NCI-H524 treated with DMSO at 0.1 percent for 48 hours (cell line): Measurements from ENCODE around the gene CCDC85C.

Experiments used
- DNase-seq: peaks from one replicate; lab custom pipeline; 2025; lab: John Stamatoyannopoulos, UW

CCDC85C gene

DNA sequence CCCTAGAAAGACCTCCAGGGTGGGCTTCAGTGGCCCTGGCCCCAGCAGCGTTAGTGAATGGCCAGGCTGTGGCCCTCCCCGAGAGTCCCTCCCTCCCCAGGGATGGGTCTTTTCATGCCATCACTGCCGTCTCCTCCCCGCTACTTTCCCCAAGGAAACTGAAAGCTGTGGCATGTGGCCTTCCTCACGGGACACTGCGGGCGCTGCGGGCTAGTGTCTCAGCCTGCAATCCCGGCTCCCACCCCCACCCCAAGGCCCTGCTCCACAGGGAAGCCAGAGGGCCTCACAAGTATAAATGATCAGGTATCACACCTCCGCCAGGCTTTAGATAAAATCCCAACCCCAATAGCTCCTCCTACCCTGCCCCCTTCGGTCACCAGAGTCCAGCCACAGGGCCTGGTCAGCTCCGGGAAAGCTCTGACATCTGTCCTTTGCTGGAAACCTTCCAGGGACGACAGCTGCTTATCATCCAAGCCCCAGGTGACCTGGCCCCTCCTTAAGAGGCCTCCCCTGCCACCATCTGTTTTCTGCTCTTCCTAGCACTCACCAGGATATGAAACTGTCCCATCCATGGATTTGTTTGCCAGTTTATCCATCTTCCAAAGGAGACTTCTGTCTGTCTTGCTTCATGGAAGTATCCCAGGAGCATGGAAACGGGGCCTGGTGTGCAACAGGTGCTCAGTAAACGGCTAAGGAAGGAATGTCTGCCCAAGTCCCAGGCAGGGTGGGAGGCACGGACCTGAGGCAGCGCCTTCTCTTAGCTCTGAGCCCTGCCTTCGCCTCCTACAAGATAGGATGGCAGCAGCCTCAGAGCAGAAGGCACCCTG lies 31.6 kb downstream of the CCDC85C start:
- DNase-seq: peak; percentile 71

DNA sequence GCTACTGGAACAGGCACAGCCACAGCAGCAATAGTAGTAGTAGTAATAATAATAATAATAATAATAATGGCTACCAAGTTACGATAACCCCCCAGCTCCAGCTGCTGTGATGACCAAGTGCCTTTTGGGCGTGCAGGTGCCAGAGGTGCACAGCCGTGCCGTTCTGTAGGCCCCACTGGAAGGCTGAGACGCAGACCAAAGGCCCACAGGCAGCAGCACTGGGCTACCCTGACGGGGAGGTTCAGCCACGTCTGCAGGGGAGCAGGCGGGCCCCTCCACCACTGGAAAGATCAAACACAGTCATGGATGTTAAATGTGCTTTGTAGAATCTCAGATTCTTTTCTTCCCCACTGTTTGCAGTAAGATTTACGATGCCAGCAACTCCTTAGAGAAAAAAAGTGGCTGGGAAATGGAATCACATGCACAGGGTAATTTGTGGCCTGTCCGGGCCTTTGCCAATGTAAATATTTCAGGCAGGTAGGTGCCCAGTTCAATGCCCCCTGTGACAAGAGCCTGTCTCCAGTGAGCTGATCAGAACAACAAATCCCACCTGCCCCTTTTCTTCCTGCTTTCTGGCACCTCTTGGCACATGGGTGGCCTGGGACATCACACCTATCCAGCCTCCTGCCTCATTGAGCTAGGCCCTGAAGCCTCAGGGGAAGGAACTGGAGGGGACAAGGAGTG lies 32.6 kb downstream of the CCDC85C start:
- no peak for DNase-seq

DNA sequence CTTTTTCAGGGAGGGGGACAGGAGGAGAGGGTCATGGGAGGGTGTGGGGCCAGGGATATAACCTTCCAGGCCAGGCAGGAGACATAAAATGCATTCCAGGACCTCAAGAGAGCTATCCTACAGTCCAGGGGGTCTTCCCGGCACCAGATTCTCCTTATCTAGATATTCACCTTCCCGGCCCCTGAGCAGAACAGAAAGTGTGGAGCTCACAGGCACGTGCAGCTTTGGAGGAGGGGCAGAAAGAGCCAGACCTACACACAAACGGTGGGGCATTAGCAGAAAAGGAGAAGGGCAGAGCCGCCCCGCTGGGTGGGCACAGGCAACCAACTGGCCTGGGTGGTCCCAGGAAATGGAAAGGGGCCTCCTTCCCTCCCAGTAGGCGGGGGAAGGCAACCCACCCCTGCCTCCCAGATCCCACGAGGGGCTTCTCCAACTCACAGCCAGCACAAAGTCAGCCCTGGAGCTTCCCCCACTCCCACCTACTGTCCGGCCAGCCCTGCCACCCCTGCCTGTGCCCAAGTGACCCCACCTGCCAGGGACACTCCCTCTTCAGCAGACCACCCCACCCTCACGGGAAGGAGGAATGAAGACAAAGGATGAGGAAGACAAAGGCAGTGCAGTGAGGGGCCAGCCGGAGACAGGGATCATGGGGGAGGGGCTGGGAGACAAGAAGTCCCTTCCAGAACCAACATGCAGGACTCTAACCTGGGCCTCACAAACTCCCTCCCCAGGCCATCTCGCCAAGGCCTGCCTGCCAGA lies 33.3 kb downstream of the CCDC85C start:
- DNase-seq: no peak

DNA sequence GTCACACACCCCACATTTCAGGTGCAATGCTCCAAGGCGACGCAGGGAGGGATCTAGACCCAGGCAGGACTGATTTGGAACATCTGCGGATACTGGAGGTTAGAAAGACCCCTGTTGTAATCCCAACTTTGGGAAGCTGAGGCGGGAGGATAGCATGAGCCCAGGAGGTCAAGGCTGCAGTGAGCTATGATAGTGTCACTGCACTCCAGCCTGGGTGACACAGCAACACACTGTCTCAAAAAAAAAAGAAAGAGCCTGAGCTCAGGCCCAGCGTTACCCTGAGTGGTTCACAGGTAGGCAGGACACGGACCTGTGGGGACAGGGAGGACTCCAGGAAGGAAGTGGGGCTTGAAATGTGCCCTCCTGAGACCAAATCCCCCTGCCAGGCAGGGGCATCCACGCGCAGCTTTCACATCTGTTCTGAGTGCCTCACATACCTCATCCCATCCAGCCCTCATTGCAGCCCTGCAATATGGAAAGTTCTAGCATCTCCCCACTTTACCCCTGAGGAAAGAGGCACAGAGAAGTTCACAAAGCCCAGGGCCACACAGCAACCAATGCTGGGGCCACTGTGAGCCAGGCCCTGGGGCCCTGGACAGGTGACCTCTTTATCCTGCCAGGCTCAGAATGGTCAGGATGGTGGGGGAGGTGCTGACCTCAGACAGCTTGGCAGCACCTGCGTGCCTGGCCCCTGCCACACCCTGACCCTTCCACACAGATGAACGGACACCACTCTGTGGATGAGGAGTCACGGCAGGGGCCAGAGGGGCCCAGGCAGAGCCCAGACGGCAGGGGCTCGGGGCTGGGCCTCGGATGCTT lies 34.1 kb downstream of the CCDC85C start:
- DNase-seq: no peak

DNA sequence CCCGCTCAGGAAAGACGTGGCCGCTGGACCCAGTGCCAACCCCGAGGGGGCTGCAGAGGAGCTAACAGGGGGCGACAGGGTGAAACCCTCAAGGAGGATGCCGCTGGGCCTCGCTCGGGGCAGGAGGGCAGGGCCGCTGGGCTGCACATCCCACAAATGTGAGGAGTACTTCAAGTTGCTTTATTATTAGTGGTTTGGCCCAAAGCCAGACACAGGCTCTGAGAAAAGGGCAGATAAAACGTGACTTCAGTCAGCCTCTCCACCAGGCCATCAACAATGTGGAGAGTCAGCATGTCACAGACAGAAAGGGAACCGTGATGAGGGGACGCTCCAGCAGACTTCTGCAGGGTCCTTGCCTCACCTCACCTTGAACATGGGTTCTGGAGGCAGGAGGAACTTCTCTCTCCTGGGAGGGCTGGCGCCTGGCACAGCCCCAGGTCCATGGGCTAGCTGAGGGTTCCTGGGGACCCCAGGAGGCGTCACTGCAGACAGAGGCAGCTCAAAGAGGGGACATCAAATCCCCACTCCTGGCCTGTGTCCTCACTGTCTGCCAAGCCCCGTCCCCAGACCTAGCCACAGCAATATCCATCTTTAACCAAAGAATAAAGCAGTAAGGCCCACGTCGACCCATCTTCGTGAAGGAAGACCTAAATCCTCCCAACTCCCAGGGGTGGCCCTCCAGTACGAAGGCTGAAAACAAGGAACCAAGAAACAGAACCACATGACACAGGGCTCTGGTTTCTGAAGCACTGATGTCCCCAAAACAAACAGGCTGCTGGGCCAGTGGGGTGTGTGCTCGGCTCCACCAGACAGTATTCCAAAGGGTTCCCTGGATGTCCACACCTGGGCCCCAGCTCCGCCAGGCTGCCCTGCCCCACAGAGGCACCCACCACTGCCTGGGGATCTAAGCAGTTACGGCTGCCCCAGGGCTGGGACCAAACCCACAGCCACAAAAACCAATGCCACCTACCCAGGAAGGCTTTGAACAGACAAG lies 35.1 kb downstream of the CCDC85C start:
- peak; percentile 45 for DNase-seq

DNA sequence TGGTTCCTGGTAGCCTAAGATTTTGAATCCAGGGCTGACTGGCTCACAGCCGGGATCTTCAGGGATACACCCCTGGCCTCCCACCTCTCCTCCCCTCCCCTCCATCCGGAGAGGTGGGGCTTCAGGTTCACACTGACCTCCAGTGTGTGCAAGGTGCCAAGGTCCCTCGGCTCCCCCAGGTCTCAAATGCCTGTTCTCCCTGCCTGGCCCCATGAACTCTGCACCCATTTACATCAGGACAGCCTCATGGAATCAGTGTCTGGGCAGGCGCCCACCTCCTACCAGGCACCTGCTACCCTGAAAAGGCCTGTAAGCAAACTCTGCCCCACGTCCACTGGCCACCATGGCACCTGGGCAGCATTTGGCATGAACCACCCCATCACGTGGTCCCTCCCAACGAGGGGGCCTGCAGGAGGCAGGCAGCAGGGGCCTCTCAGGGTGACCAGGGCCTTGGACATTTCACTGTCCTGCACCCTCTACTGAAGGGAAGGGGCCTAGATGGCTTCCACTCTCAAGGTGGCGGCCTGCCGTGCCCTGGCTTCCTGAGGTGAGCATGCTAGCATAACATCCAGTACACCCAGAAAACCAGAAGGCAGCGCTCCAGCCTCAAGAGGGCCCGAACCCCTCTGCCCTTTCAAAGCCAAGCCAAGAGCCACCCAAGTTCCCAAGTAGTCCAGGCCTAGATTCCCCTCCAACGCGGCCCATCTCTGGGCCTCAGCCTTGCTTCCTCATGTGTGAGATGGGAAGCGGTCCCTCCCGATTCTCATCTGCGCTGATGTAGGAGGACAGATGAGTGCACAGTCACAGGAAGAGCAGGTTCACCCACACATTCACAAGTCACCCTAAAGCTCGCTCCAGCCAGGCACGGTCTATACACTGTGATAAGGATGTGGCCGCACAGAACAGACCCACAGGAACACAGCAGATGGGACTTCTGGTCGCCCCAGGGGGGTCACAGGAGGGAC lies 37.3 kb downstream of the CCDC85C start:
- DNase-seq: no peak

DNA sequence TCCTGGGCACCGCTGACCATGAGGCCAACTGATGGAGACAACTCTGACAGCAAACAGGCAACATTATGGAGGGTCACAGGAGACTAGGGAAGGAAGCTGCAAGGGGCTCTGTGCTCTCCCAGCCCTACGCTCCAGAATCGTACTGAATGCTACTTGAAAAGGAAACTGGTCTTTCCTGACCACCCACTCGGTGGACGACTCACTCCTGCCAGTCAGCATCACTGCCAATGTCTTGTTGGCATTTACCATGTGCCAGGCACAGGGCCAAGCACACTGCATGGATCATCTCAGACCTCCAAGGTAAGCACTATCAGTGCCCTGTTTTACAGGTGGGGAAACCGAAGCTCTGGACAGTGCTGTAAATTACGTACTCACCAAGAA lies 38.0 kb downstream of the CCDC85C start:
- no peak for DNase-seq

DNA sequence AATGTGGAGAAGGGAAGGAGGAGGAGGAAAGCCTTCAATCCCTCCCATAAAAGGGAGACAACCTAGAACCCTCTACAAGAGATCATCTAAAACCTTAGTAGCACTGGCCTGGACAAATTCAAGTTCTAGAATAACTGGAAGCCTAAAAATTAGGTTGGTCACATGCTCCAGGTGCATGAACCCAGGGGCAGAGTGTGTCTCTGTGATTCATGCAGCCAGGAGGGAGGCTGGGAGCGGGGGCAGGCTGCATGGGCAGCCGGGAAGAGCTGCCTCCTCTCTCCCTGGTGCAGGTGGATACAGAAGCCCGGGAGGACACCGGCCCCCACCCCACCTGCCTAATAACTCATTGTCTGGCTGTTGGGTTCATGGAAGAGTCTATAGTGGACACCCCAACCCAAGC lies 38.6 kb downstream of the CCDC85C start:
- no peak for DNase-seq

DNA sequence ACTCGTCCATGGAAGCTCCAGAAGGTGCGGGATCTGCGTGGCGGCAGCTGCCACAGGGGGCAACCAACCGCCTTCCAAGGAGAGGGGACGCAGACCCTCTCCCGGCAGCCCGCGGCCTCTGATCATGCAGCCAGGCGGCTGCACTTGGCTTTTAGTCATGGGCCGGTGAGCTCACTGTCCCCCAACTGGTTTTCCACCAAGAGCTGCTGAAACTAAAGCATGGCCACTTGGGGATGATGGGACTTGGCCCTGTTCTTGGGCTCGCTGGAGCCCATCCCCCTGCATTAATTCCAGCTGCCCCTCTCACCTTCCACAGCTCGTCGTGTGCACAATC lies 39.1 kb downstream of the CCDC85C start:
- no peak for DNase-seq

DNA sequence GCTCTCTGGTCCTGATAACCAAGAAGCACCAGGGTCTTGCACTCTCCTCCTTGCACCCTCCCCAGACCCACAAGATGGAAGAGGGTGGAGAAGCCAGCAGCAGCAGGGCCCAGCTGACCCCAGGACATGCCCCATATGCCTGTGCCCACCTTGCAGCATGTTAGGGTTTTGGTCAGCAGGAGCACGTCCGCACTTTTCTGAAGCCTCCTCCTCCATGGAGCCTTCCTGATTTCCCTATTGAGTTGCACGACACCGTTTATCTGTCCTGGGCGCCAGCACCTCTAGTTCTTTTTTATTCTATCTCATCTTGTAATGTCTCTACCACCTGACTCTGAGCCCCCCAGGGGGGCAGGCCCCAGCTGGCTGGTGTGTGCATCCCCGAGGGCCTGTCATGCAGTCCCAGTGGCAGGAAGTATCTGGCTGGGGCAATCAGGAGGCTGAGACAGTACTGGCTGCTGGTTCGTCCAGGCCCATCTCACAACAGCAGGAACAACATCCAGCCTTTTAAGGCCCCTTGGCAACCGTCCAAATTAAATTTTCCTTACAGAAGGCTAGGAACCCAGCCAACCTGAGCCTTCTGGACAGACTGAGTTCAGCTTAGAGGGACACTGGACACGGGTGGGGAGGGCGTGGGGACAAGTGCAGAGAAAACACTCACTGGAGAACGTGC lies 39.6 kb downstream of the CCDC85C start:
- peak; percentile 45 for DNase-seq

DNA sequence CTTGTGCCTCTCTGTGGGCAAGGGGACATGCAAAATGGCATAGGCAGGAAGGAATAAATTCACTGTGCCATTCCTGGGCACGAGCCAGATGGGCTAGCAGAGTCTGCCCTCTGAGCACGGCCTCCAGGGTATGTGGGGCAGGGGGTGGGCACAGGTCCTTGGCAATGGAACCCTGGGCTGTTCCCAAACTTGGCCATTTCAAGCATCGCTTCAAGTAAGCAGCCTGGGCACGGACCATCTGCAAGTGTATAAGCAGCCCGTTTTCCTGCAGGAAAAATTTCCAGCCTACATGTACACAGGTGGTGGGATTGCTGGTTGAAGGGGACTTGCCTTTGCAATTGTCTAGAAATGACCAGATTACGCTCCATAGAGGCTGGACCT lies 40.3 kb downstream of the CCDC85C start:
- no peak for DNase-seq

DNA sequence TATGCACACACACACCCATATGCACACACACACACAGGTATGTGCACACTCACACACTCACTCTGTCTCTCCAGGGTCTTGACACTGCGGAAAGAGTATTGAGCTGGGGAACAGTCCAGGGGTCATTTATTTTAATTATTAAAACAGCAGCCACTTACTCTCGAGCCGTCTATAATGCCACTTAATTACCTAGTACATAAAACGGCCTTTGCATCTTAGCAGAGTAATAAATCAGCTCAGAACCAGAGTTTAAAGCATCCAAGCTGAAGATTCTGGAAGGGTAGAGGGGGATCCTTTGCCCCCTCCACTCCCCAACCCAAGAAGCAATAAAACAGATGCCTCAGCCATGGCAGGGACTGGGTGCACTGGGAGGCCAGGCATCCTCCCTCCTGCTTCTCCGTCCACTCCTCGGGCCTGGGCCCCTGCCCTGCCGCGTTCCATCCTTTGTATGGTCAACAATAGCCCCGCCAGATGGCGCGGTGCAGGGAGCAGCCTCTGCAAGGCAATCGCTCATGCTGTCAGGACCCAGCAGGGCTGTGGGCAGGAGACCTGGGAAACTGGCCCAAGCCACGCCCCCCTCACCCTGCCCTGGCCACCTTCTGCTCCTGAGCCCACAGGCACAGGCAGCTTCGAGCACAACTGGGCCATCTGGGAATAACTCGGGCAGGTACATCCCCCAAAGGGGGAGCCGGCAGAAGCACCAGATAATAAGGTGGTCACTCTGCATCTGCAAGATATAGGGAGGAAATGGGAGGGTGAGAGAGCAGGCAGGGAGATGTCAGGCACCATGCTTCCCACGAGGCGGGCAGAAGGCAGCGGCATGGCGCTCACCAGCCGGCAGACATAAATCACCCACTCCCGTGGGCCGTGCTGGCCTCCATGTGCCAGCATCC lies 40.9 kb downstream of the CCDC85C start:
- peak; percentile 79 for DNase-seq

DNA sequence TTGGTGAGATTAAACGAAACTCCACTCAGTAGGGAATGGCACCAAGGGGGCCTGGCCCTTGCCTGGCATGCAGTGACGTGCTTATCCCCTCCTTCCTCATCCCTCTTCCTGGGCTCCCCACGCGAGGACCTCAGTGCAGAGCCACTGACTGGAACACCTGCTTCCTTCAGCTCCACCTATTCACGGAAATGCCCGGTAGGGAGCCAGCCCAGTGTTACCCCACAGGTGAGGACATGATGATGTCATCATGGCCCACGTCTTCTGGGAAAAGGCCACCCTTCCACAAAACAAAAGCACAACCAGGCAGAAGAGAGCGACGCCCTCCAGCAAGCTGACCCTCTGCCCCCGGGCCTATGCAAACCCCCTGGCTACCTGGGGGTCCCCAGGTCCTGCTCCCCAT lies 42.1 kb downstream of the CCDC85C start:
- DNase-seq: no peak

DNA sequence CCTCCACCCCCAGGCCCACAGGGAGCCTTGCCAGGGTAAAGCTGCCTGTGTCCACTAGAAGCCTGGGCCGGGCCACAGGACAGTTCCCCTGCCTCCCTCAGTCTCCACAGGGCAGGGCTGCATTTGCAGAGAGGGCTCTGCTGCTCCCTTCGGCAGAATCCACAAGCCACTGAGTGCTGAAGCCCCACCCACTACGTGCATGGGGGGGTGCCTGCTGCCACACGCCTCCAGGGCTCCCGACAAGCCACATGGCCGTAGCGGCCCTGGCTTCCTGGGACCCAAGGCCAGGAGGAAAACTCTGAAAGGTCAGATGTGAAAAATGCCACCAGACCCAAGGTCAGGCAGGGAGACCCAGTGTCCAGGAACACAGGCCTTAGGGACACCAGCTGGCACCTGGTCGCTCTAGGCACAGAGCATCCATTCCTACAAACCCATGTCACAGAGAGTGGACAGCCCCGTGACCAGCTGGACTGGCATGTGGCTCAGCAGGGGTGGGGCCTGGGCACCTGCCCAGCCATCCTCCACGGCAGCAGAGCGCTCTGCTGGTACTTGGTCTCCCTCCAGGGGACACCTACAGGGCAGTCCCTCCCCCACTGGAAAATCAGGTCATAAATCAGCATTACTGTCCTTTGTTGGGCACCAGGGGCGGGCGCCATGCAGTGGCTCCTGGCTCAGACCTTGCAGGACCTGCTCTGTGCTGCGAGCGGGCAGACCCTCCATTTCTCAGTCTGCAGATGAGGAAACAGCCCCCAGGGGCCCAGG lies 42.9 kb downstream of the CCDC85C start:
- peak; percentile 57 for DNase-seq

DNA sequence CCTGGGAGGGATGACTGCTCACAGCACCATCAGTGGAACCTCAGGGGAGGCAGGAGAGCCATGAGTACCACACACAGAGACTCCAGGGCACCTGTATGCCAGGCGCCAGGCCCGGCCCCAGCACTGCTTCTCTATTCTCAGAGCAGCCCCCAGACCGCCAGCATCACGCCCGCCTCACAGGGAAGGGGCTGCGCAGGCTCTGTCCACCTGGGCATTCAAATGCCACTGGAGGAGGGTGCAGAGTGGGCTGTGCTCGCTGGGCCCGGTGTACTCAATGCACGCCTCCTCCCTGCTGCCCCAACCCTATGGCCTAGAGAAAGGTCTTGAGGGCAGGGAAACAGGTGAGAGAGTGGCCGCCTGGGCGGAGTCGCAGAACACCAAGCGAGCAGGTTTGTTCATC lies 43.6 kb downstream of the CCDC85C start:
- DNase-seq: no peak

DNA sequence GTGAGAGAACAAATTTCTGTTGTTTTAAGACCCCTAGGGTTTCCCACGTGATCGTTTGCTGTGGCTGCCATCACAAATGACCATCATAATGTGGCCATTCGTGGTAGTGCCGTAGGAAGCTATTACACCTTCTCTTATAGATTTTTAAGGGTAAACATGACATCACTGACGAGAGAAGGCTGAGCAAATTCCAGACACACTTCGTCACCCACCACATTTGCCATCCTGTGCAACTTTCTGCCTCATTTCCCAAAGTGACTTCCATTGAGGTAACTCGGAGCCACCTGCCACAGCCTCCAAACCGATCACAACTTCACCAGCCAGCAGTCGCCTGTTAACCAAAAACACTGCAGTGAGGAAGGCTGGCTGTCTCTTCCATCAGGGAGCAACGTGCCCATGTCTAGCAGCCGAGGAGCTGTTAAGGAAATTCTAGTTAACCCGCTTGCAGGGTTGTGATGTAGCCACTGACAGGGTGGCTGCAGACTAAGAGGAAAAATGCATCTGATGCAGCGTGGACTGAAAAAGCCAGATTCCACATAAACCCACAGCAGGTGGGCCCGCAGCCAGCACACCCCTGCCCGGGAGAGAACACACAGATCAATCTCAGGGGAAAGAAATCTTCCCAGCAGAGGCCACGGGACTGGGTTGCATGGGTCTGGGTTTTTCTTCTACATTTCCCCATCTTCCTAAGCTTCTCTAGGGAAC lies 44.6 kb downstream of the CCDC85C start:
- no peak for DNase-seq
